HUES48 (cell line): ENCODE results near the gene CEP192.

Experiments used
- H3K27ac ChIP-seq: one replicate; pipeline ENCODE4 v1.7.0; 2013; ENCODE audit warnings: low read depth, low read length, inconsistent platforms
- H3K27me3 ChIP-seq: 2 replicates; pipeline ENCODE4 v1.6.1; 2013; ENCODE audit warnings: mild to moderate bottlenecking, low read length; ENCODE audit not compliant: control insufficient read depth, insufficient read depth
- H3K36me3 ChIP-seq: 2 replicates; pipeline ENCODE4 v1.6.1; 2013; ENCODE audit warnings: low read length; ENCODE audit not compliant: control insufficient read depth, insufficient read depth
- H3K4me1 ChIP-seq: 2 replicates; pipeline ENCODE4 v1.6.1; 2013; ENCODE audit warnings: mild to moderate bottlenecking, low read length; ENCODE audit not compliant: control insufficient read depth, insufficient read depth
- H3K4me3 ChIP-seq: 2 replicates; pipeline ENCODE4 v1.5.1; 2013; ENCODE audit warnings: mild to moderate bottlenecking, low read depth, low read length
- H3K9ac ChIP-seq: 2 replicates; pipeline ENCODE4 v1.6.1; 2013; ENCODE audit warnings: mild to moderate bottlenecking, low read depth, low read length, moderate library complexity
- H3K9me3 ChIP-seq: 2 replicates; pipeline ENCODE4 v1.6.1; 2013; ENCODE audit warnings: low read length; ENCODE audit not compliant: control insufficient read depth, insufficient read depth

The CEP192 gene

GRCh38 chr18:13103366-13103765 is 112.2 kb downstream of the CEP192 start:
- no peaks in the 10 kb centered on the region for H3K4me1 ChIP-seq
- no peak overlapping the region for H3K9ac ChIP-seq
- no peaks in the 10 kb centered on the region for H3K27me3 ChIP-seq
- H3K27ac ChIP-seq, result no peak overlapping the region
- H3K4me3 ChIP-seq, result no peak overlapping the region
- no peaks in the 10 kb centered on the region for H3K9me3 ChIP-seq
- peaks cover 85% of the 10 kb centered on the region for H3K36me3 ChIP-seq

- Histone ChIP-seq H3K9me3 (no peaks in the 10 kb centered on the region), H3K9ac (no peak overlapping the region), H3K27me3 (no peaks in the 10 kb centered on the region), H3K4me3 (no peak overlapping the region), H3K27ac (no peak overlapping the region), H3K4me1 (no peaks in the 10 kb centered on the region), H3K36me3 (peaks cover 90% of the 10 kb centered on the region)
Measured at GRCh38 chr18:13105059-13105458, 113.9 kb downstream of the CEP192 start.

- H3K9me3 ChIP-seq, result no peaks in the 10 kb centered on the region
- no peaks in the 10 kb centered on the region for H3K4me1 ChIP-seq
- peaks cover 73% of the 10 kb centered on the region for H3K36me3 ChIP-seq
- H3K27ac ChIP-seq, result no peak overlapping the region
- H3K27me3 ChIP-seq, result no peaks in the 10 kb centered on the region
- H3K9ac ChIP-seq, result no peak overlapping the region
- no peak overlapping the region for H3K4me3 ChIP-seq
Measured at GRCh38 chr18:13107074-13107473, 115.9 kb downstream of the CEP192 start.

- Histone ChIP-seq H3K27me3 (no peaks in the 10 kb centered on the region), H3K27ac (no peak overlapping the region), H3K9me3 (no peaks in the 10 kb centered on the region), H3K36me3 (peaks cover 63% of the 10 kb centered on the region), H3K9ac (no peak overlapping the region), H3K4me3 (no peak overlapping the region), H3K4me1 (no peaks in the 10 kb centered on the region; the same call in 1 of the 2 replicates)
Measured at GRCh38 chr18:13108330-13108729, 117.2 kb downstream of the CEP192 start.

GRCh38 chr18:13110559-13110958 is 119.4 kb downstream of the CEP192 start:
- Histone ChIP-seq H3K4me3 (no peak overlapping the region), H3K9me3 (no peaks in the 10 kb centered on the region), H3K27me3 (no peaks in the 10 kb centered on the region), H3K4me1 (no peaks in the 10 kb centered on the region; the same call in 1 of the 2 replicates), H3K36me3 (peaks cover 59% of the 10 kb centered on the region), H3K27ac (no peak overlapping the region), H3K9ac (no peak overlapping the region)

- Histone ChIP-seq H3K36me3 (peaks cover 55% of the 10 kb centered on the region), H3K4me1 (no peaks in the 10 kb centered on the region; the same call in 1 of the 2 replicates), H3K27me3 (no peaks in the 10 kb centered on the region), H3K4me3 (no peak overlapping the region), H3K9ac (no peak overlapping the region), H3K9me3 (no peaks in the 10 kb centered on the region), H3K27ac (no peak overlapping the region)
Measured at GRCh38 chr18:13112982-13113381, 121.8 kb downstream of the CEP192 start.

- Histone ChIP-seq H3K4me1 (no peaks in the 10 kb centered on the region), H3K36me3 (peaks cover 59% of the 10 kb centered on the region), H3K4me3 (no peak overlapping the region), H3K27me3 (no peaks in the 10 kb centered on the region), H3K9ac (no peak overlapping the region), H3K27ac (no peak overlapping the region), H3K9me3 (no peaks in the 10 kb centered on the region)
Measured at GRCh38 chr18:13120255-13120654, 129.1 kb downstream of the CEP192 start.

GRCh38 chr18:13120983-13121441 is 129.8 kb downstream of the CEP192 start:
- H3K36me3 ChIP-seq, result peaks cover 52% of the 10 kb centered on the region
- no peak overlapping the region for H3K27ac ChIP-seq
- no peak overlapping the region for H3K9ac ChIP-seq
- H3K27me3 ChIP-seq, result no peaks in the 10 kb centered on the region
- no peak overlapping the region for H3K4me3 ChIP-seq
- no peaks in the 10 kb centered on the region for H3K9me3 ChIP-seq
- H3K4me1 ChIP-seq, result no peaks in the 10 kb centered on the region

GRCh38 chr18:13124411-13124810 is 133.2 kb downstream of the CEP192 start:
- no peaks in the 10 kb centered on the region for H3K4me1 ChIP-seq
- peaks cover 32% of the 10 kb centered on the region for H3K36me3 ChIP-seq
- no peak overlapping the region for H3K27ac ChIP-seq

GRCh38 chr18:13125191-13125590 is 134.0 kb downstream of the CEP192 start:
- peaks cover 29% of the 10 kb centered on the region for H3K36me3 ChIP-seq
- no peak overlapping the region for H3K4me3 ChIP-seq
- no peaks in the 10 kb centered on the region for H3K27me3 ChIP-seq
- H3K9ac ChIP-seq, result no peak overlapping the region
- no peaks in the 10 kb centered on the region for H3K4me1 ChIP-seq
- no peaks in the 10 kb centered on the region for H3K9me3 ChIP-seq
- no peak overlapping the region for H3K27ac ChIP-seq

More at GRCh38 chr18:13124411-13124810, 133.2 kb downstream of the CEP192 start:
- Histone ChIP-seq H3K9ac (no peak overlapping the region), H3K9me3 (no peaks in the 10 kb centered on the region), H3K27me3 (no peaks in the 10 kb centered on the region), H3K4me3 (no peak overlapping the region)

GRCh38 chr18:13126966-13127598 is 135.9 kb downstream of the CEP192 start:
- Histone ChIP-seq H3K9ac (no peak overlapping the region), H3K27me3 (no peaks in the 10 kb centered on the region), H3K4me3 (no peak overlapping the region), H3K27ac (no peak overlapping the region), H3K9me3 (no peaks in the 10 kb centered on the region), H3K4me1 (no peaks in the 10 kb centered on the region), H3K36me3 (peaks cover 19% of the 10 kb centered on the region)
